ENCODE results near the gene MCM3. TPM values are rescaled to one million over a fixed set of nuclear protein-coding genes. Genes with fewer than 3 reads are reported as not detected.

MCM3 gene
- total RNA-seq, 4 donors from 2014 or later, result 21.8 to 120 (median 64.7) TPM

- H3K27ac ChIP-seq, result no peak overlapping the region
- no peak for DNase-seq
- TF ChIP-seq POLR2A (IDR thresholded peaks at IDR 0.05), result no peak
- H3K4me3 ChIP-seq, result no peak overlapping the region
- no peaks in the 10 kb centered on the region for H3K9me3 ChIP-seq
- intact Hi-C loops (cut with DNase I; ENCODE audit: low total_unique reads), result no loop called here
- H3K36me3 ChIP-seq, result no peaks in the 10 kb centered on the region
- no peaks in the 10 kb centered on the region for H3K4me1 ChIP-seq
- H3K27me3 ChIP-seq, result no peaks in the 10 kb centered on the region
Measured at GRCh38 chr6:52328303-52328662, 43.7 kb upstream of the MCM3 start.

- no peak overlapping the region for H3K27ac ChIP-seq
- intact Hi-C loops (cut with DNase I; ENCODE audit: low total_unique reads), result no loop called here
Measured at GRCh38 chr6:52326540-52327364, 42.2 kb upstream of the MCM3 start.

DNA sequence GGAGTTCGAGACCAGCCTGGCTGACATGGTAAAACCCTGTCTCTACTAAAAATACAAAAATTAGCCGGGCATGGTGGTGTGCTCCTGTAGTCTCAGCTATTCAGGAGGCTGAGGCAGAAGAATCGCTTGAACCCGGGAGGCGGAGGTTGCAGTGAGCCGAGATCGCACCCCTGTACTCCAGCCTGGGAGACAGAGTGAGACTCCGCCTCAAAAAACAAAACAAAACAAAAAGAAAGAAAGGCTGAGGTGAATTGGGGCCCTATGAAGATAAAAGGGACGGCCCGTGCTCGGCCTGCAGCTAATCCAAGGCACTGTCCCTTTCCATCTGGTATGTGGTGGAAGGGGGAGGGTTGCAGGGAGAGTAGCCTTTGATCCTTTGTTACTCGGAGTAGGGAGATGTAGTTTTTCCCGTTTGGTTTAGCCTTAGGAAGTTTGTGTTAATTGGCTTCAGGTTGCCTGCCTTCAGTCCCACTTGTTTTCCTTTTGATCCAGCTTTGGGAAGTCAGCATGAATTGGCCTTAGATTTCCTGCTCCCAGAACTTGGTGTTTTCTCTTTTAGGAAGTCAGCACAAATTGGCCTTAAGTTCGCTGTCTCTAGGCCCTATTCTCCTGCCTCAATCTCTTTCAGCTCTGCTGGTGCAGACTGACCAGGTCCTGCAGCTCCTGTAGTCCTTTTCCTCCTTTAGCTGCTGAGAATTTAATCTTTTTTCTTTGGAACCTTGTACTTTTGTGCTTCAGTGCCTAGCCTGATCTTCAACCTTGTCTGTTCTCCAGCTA lies 41.3 kb upstream of the MCM3 start:
- no peaks in the 10 kb centered on the region for H3K27me3 ChIP-seq
- TF ChIP-seq, protein P1, sequence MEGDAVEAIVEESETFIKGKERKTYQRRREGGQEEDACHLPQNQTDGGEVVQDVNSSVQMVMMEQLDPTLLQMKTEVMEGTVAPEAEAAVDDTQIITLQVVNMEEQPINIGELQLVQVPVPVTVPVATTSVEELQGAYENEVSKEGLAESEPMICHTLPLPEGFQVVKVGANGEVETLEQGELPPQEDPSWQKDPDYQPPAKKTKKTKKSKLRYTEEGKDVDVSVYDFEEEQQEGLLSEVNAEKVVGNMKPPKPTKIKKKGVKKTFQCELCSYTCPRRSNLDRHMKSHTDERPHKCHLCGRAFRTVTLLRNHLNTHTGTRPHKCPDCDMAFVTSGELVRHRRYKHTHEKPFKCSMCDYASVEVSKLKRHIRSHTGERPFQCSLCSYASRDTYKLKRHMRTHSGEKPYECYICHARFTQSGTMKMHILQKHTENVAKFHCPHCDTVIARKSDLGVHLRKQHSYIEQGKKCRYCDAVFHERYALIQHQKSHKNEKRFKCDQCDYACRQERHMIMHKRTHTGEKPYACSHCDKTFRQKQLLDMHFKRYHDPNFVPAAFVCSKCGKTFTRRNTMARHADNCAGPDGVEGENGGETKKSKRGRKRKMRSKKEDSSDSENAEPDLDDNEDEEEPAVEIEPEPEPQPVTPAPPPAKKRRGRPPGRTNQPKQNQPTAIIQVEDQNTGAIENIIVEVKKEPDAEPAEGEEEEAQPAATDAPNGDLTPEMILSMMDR (IDR thresholded peaks at IDR 0.05), result no peak
- TF ChIP-seq POLR2A (IDR thresholded peaks at IDR 0.05), result no peak
- no peaks in the 10 kb centered on the region for H3K4me1 ChIP-seq
- no peak for DNase-seq
- no peaks in the 10 kb centered on the region for H3K36me3 ChIP-seq
- intact Hi-C loops (cut with DNase I; ENCODE audit: low total_unique reads), result no loop called here
- no peak overlapping the region for H3K4me3 ChIP-seq
- H3K27ac ChIP-seq, result no peak overlapping the region
- no peaks in the 10 kb centered on the region for H3K9me3 ChIP-seq

More at GRCh38 chr6:52326540-52327364, 42.2 kb upstream of the MCM3 start:
- TF ChIP-seq, protein P1 (IDR thresholded peaks at IDR 0.05), result no peak
- TF ChIP-seq POLR2A (IDR thresholded peaks at IDR 0.05), result no peak
- Histone ChIP-seq H3K27me3 (no peaks in the 10 kb centered on the region), H3K4me1 (no peaks in the 10 kb centered on the region), H3K36me3 (no peaks in the 10 kb centered on the region), H3K4me3 (no peak overlapping the region), H3K9me3 (no peaks in the 10 kb centered on the region)
- DNase-seq, result no peak

GRCh38 chr6:52324189-52324588 lies 39.6 kb upstream of the MCM3 start:
- Histone ChIP-seq H3K27me3 (no peaks in the 10 kb centered on the region), H3K27ac (no peak overlapping the region), H3K36me3 (no peaks in the 10 kb centered on the region), H3K4me1 (no peaks in the 10 kb centered on the region), H3K9me3 (no peaks in the 10 kb centered on the region), H3K4me3 (no peak overlapping the region)
- intact Hi-C loops (cut with DNase I; ENCODE audit: low total_unique reads), result no loop called here
- no peak for DNase-seq
- TF ChIP-seq POLR2A (IDR thresholded peaks at IDR 0.05), result no peak
- TF ChIP-seq, protein P1 (IDR thresholded peaks at IDR 0.05), result no peak

DNA sequence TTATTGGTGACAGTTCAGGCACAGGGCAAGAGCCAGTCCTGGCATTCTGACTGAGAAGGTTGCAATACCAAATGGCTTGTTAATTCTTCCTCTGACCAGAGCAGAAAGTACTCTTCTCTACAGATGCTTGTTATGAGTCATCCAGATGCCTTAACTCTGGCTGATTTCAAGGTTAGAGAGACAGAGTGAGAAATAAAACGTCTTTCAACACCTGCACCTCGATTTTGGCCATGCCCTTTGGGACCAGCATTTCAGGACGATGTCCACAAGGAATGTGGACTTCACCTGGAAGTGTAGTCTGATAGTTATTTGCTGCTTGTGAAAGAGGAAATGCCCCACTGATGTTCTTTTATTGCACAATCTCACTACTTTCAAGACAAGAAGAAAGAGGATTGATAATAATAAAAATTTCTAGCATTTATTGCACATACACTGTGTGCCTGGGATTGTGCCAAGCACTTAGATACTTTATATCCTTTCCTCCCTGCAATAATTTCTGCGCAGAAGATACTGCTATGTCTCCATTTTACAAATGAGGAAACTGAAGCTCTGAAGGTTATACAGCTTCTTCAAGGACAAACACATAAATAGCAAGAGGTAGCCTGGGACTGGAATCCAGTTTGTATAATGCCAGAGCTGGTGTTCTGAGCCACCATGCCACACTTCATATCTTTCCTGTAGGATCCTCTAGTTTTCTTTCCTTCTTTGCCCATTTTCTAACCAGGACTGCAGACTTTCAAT lies 33.5 kb upstream of the MCM3 start:
- TF ChIP-seq, protein P1 (IDR thresholded peaks at IDR 0.05), result no peak
- TF ChIP-seq POLR2A (IDR thresholded peaks at IDR 0.05), result no peak
- Histone ChIP-seq H3K4me1 (no peaks in the 10 kb centered on the region), H3K9me3 (no peaks in the 10 kb centered on the region), H3K36me3 (no peaks in the 10 kb centered on the region), H3K27ac (no peak overlapping the region), H3K27me3 (no peaks in the 10 kb centered on the region), H3K4me3 (no peak overlapping the region)
- DNase-seq, result no peak
- intact Hi-C loops (cut with DNase I; ENCODE audit: low total_unique reads), result no loop called here

Measured in uterus (tissue), 4 donors.